ENCODE measurements around the gene CD99. TPM values are rescaled to one million over a fixed set of nuclear protein-coding genes. Genes with fewer than 3 reads are reported as not detected.

CD99 gene
- total RNA-seq, 4 donors from 2014 or later: 285 to 421 (median 292) TPM

DNA sequence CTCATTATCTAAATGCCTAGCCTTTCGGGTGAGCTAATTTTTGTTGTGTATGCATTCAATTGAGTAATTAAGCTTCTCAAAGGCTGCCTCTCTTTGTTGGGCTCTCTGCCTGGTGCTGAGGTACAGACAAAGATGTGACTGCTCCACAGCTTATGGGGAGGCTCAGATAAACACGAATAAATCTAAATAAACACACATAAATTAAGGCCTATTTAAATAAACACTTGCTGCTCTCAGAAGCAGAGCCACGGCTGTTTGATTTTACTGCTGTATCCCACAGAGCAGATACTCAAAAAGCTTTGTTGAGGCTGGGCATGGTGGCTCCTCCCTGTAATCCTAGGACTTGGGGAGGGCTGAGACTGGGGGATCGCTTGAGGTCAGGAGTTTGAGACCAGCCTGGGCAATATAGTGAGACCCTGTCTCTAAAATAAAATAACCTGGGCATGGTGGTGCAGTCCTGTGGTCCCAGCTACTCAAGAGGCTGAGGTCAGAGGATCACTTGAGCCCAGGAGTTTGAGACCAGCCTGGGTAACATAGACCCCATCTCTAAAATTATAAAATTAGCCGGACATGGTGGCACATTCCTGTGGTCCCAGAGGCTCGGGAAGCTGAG is 8.4 kb upstream of the CD99 start:
- WGBS, 2 donors (ENCODE audit: low coverage in 1 of 2): 59 to 66% methylated on average over 4 of the region's 6 CpGs
- H3K27ac ChIP-seq: no peak overlapping the region

DNA sequence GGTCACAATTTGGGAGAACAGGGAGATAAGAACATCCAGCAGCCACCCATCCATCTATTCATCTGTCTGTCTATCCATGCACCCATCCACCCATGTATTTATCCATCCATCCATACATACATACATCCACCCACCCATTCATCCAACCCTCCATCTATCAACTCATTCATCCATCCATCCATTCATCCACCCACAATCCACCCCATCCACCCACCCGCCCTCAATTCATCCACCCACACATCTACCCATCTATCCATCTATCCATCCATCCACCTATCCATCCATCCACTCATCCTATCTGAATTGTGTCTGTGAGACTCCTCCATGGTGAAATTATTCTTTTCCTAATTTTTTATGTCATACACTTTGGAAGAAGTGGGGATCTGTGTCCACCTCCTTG is 6.8 kb upstream of the CD99 start:
- H3K27me3 ChIP-seq: no peaks in the 10 kb centered on the region
- ATAC-seq: no peak
- H3K27ac ChIP-seq: no peak overlapping the region
- 100% methylated on average over 1 of the region's 1 CpG; no CpG with 5 or more reads in 1 of the 2 donors for WGBS, 2 donors (ENCODE audit: low coverage in 1 of 2)
- no peak overlapping the region for H3K4me3 ChIP-seq
- no peaks in the 10 kb centered on the region for H3K9me3 ChIP-seq
- no peak for TF ChIP-seq POLR2A (IDR thresholded peaks at IDR 0.05)
- TF ChIP-seq, protein P1, sequence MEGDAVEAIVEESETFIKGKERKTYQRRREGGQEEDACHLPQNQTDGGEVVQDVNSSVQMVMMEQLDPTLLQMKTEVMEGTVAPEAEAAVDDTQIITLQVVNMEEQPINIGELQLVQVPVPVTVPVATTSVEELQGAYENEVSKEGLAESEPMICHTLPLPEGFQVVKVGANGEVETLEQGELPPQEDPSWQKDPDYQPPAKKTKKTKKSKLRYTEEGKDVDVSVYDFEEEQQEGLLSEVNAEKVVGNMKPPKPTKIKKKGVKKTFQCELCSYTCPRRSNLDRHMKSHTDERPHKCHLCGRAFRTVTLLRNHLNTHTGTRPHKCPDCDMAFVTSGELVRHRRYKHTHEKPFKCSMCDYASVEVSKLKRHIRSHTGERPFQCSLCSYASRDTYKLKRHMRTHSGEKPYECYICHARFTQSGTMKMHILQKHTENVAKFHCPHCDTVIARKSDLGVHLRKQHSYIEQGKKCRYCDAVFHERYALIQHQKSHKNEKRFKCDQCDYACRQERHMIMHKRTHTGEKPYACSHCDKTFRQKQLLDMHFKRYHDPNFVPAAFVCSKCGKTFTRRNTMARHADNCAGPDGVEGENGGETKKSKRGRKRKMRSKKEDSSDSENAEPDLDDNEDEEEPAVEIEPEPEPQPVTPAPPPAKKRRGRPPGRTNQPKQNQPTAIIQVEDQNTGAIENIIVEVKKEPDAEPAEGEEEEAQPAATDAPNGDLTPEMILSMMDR (IDR thresholded peaks at IDR 0.05): no peak
- no peak for TF ChIP-seq EP300 (IDR thresholded peaks at IDR 0.05)
- no peak for TF ChIP-seq POLR2AphosphoS5 (IDR thresholded peaks at IDR 0.05)
- no peaks in the 10 kb centered on the region for H3K4me1 ChIP-seq
- H3K36me3 ChIP-seq: no peaks in the 10 kb centered on the region

More for the DNA sequence above, 8.4 kb upstream of the CD99 start:
- no peaks in the 10 kb centered on the region for H3K9me3 ChIP-seq
- no peaks in the 10 kb centered on the region for H3K27me3 ChIP-seq
- H3K4me1 ChIP-seq: peaks cover 0 to 8% (median 0%) of the 10 kb centered on the region in 3 donors
- no peaks in the 10 kb centered on the region for H3K36me3 ChIP-seq
- H3K4me3 ChIP-seq: no peak overlapping the region
- TF ChIP-seq POLR2AphosphoS5 (IDR thresholded peaks at IDR 0.05): no peak
- TF ChIP-seq, protein P1 (IDR thresholded peaks at IDR 0.05): no peak
- no peak for TF ChIP-seq EP300 (IDR thresholded peaks at IDR 0.05)
- TF ChIP-seq POLR2A (IDR thresholded peaks at IDR 0.05): no peak
- no peak for ATAC-seq

- H3K27me3 ChIP-seq: no peaks in the 10 kb centered on the region
- H3K4me3 ChIP-seq: no peak overlapping the region
- H3K9me3 ChIP-seq: no peaks in the 10 kb centered on the region
- peaks cover 0 to 7% (median 0%) of the 10 kb centered on the region in 3 donors for H3K4me1 ChIP-seq
- TF ChIP-seq EP300 (IDR thresholded peaks at IDR 0.05): no peak
- TF ChIP-seq, protein P1 (IDR thresholded peaks at IDR 0.05): no peak
- H3K27ac ChIP-seq: no peak overlapping the region
- WGBS, 2 donors (ENCODE audit: low coverage in 1 of 2): 70 to 100% methylated on average over 2 to 4 of the region's 5 CpGs
- no peak for ATAC-seq
- no peaks in the 10 kb centered on the region for H3K36me3 ChIP-seq
These were observed 5.2 kb upstream of the CD99 start for GRCh38 chrX:2685886-2686285.

GRCh38 chrX:2689773-2690666 is 1.1 kb upstream of the CD99 start:
- ATAC-seq: no peak
- H3K9me3 ChIP-seq: no peaks in the 10 kb centered on the region
- TF ChIP-seq EP300 (IDR thresholded peaks at IDR 0.05) (no peak), POLR2A (IDR thresholded peaks at IDR 0.05) (no peak), POLR2AphosphoS5 (IDR thresholded peaks at IDR 0.05) (no peak)
- TF ChIP-seq, protein P1 (IDR thresholded peaks at IDR 0.05): no peak
- H3K27me3 ChIP-seq: no peaks in the 10 kb centered on the region
- H3K4me3 ChIP-seq: peak overlapping the region in 1 of 2 donors; percentile 84
- no peaks in the 10 kb centered on the region for H3K36me3 ChIP-seq
- WGBS, 2 donors (ENCODE audit: low coverage in 1 of 2): 75 to 77% methylated on average over 4 to 11 of the region's 37 CpGs
- H3K4me1 ChIP-seq: peaks cover 2 to 36% (median 17%) of the 10 kb centered on the region in 3 donors
- peak overlapping the region in 3 of 4 donors; percentile 82 to 94 (median 90) for H3K27ac ChIP-seq
